NAMALWA (cell line): ENCODE data around the gene USP35.
A peak's percentile ranks its signal among the peaks of the same experiment; 100 is the strongest.
"Not testable (repeated sequence)": the region's sequence is repeated elsewhere in the genome, so short reads cannot be mapped to it uniquely, and the experiment has no call there.

Experiments
- DNase-seq: peaks from one replicate; pipeline ENCODE4 v3.0.0-alpha.2; 2015; ENCODE audit warnings: low spot score

The USP35 gene

DNA sequence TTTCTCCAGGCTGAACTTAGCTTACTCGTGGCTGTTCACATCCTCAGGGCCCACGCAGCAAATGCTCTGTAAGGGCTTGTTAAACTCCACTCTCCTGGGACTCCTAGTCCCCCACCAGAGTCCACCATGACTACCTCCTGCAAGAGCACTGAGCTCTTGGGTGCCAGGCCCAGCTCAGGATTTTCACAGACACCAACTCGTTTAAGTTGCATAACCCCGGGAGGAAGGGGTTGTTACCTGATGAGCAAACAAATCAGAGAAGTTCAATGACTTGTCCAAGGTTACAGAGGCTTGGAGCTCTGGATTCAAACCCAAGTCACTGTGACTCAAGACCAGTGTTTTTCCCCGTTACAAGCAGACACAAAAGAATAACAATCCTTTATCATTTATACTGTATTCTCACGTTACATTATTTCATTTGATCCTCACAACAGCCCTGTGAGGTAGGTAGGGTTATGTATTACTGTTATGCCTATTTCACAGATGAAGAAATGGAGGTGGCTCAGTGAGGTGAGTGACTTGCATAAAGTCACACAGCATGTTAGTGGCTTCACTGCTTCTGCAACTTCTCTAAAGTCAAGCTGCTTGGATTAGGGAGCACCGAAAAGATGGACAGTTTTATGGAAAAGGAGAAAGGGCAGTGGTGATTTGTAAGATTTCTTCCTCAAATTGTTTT is 17.7 kb upstream of the USP35 start:
- DNase-seq = no peak

DNA sequence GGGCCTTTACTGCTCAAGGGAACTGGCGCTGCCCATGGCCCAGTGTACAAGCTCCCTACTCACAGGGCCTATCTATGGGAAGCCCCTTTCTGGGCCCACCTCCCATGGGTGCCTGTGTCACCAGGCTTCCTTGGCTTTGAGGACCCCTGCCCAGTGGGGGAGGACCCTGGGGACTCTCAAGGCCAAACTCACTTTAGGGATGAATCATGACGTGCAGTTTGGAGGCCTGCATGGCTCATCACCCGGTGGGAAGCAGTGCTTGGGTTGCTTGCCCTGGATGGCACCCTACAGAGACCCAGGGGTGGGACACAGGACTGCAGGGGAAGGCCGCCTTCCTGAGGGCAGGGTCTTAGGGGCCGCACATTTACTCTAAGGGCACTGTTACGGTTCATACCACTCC is 16.8 kb upstream of the USP35 start:
- DNase-seq = no peak

DNA sequence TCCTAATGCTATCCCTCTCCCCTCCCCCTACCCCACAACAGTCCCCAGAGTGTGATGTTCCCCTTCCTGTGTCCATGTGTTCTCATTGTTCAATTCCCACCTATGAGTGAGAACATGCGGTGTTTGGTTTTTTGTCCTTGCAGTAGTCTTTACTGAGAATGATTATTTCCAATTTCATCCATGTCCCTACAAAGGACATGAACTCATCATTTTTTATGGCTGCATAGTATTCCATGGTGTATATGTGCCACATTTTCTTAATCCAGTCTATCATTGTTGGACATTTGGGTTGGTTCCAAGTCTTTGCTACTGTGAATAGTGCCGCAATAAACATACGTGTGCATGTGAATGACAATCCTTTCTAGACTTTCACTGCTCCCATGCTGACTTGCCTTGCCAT is 12.9 kb upstream of the USP35 start:
- not testable (repeated sequence) for DNase-seq

DNA sequence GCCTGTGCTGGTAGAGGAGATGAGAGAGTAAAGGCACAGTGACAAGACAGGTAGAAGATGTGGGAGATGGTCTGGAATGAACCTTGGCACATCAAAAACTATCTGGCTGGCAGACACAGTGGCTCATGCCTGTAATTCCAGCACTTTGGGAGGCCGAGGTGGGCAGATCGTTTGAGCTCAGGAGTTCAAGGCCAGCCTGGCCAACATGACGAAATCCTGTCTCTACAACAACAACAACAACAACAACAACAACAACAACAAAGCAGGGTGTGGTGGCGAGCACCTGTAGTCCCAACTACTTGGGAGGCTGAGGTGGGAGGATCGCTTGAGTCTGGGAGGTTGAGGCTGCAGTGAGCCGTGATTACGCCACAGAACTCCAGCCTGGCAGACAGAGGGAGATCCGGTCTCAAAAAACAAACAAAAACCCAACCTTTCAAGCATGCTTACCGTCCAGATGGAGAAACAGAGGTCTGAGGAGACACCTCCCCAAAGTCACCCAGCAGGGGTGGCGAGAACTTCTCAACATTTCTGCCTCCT is 12.0 kb upstream of the USP35 start:
- no peak for DNase-seq

DNA sequence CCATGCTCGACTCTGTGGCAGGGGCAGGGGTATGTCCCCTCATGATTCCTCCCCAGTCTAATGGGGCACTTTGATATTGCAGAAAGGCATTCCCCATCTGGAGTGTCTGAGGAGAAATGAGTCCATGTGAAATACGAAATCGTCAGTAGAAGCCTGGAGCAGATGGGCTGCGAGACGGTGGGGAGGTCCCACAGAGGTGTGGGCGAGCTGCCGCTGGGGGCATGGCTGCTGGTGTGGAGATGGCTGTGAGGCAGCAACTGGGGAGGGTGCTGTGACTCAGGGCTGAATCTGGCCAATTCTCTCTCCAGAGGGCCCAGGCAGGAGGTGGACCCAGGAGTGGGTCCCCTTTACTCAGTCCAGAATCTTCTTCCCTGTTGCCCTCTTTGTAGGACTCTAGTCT is 11.5 kb upstream of the USP35 start:
- no peak for DNase-seq

DNA sequence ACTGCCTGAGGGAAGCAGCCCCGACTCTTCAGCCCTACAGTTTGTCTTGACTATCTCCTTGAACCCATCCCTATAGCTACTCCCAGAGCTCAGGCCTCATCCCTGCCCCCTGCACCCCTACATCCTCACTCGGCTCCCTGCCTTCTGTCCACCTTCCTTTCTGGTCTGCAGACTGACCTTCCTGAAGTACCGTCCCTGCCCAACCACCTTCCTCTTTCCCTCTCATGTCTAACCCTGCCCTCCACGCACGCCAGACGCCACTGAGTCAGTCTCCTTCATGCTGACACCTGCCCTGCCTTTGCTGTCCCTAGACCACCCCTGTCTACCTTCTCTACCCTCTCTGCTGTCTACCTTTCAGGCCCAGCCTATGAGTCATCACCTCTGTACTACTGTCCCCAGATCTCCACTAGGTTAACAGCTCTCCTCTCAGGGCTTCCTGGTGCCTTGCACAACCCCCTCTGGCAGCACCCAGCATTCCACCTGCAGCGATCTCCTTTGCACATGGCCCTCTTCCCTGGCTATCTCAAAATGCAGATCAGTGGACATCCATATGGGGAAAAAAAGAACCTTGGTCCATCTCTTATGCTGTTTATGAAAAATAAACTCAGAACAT is 9.2 kb upstream of the USP35 start:
- no peak for DNase-seq

DNA sequence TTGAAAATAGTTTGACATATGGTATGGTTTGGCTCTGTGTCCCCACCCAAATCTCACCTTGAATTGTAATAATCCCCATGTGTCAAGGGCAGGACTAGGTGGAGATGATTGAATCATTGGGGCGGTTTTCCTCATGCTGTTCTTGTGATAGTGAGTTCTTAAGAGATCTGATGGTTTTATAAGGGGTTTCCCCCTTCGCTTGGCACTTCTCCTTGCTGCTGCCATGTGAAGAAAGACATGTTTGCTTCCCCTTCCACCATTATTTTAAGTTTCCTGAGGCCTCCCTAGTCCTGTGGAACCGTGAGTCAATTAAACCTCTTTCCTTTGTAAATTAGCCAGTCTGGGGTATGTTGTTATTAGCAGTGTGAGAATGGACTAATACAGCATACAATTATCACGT is 8.0 kb upstream of the USP35 start:
- no peak for DNase-seq

DNA sequence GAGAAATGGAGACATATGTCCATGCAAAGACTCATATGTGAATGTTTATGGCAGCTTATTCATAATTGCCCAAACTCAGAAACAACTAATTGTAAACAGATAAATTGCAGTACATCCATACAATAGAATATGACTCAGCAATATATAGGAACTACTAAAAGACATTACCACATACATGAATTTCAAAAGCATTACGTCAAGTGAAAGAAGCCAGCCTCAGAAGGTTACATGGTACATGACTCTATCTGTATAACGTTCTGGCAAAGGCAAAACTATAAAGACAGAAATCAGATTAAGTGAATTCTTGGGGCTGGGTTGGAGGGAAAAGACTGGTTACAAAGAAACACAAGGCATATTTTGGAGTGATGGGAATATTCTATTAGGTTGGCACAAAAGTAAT is 7.5 kb upstream of the USP35 start:
- no peak for DNase-seq

DNA sequence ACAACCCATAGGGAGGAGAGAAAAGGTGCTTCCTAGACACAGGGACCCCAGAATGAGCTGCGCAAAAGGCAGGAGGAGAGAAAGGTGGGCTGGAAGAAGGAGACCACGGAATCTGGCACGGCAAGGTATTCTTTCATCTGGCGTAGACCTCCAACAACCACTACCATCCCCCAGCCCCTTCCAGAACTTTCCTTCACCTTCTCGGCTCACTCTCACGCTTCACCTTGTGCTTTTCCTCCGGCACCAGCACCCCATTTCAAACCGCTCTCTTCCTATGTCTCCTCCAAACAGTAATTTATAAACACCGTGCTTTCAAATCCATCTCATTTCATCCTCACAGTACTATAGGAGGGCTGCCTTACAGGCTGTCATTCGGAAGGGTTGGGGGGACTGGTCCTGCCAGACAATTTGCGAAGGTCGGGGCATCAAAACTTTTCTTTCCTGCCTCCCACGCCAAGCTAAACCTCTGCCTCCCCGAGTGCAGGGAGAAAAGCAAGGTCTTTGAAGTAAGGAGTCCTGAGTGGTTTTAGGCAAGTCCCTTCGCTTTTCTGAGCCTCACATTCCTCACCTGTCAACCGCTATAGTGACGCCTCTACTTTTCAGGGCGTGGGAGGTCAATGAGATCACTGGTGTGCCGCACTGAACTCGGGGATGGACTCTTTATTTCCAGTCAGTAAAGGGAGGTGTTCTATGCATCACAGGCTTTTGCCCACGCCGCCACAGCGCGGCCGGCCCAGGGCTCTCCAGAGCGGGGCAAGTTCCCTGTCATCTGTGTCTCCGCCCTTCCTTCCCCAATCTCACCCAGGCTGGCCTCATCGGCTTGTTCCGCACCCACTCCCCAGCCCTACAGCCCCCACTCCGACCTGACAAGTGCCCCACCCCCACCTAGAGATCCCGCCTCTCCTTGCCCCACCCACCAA is 1.1 kb upstream of the USP35 start:
- DNase-seq = no peak

DNA sequence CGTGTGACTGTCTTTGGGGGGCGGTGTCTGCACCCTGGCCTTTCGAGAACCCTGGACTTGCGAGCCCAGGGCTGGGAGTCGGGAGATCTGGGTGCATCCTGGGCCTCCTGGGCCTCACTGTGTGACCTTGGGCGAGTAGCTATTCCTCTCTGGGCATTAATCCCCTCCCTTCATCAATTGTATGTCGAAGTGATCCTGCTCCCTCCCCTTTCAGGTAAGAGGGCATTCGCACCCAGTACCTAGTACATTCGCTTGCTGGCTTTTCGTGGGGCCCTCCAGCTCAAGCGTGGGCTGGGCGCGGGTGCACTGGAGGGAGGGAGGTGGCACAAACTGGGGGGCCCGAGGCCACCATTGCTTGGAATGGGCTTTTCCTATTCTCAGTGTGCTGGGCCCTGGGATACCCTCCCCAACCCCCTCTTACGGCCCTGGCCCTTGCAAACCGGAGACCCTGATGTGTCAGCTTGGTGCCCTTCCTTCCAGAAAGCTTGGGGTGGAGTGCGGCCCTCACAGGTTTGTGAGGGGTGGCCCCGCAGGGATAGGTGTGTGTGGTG is 530 bp downstream of the USP35 start:
- DNase-seq = peak; percentile 17

DNA sequence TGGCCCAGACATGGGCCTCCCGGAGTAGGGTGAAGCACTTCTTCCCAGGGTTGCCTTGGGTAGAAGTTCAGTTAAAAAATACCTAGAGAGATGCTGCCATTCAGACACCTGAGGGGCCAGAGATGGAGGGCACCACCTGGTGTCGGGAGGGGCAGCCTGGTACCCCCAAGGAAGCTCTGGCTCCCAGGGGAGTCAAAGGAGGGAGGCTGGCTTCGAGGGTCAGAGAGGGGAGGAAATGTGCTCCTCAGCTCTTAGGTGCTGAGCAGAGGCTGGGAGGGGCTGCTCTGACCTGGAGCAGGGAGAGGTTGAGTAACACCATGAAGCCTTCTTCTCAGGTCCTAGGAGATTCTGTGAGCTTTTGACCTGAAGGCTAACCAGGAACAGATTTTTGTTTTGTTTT is 1.1 kb downstream of the USP35 start:
- DNase-seq = peak; percentile 15

DNA sequence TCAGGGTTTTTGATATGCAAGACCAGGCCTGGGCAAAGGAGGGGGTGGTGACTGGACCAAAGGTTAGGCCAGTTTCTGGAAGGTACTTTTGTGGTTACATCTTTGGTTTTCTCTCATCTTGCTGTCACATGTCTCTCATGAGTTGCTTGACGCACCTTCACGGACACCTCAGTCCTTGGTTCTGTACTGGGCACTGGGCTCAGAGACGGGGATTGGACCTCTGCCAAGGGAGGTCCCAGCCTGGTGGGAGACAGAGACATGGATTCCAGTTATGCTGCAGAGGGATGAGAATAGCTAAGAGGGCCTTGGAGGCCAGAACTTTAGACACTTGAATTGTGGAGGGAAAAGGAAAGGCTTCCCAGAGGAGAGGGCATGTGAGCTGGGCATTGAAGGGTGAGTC is 1.7 kb downstream of the USP35 start:
- no peak for DNase-seq

DNA sequence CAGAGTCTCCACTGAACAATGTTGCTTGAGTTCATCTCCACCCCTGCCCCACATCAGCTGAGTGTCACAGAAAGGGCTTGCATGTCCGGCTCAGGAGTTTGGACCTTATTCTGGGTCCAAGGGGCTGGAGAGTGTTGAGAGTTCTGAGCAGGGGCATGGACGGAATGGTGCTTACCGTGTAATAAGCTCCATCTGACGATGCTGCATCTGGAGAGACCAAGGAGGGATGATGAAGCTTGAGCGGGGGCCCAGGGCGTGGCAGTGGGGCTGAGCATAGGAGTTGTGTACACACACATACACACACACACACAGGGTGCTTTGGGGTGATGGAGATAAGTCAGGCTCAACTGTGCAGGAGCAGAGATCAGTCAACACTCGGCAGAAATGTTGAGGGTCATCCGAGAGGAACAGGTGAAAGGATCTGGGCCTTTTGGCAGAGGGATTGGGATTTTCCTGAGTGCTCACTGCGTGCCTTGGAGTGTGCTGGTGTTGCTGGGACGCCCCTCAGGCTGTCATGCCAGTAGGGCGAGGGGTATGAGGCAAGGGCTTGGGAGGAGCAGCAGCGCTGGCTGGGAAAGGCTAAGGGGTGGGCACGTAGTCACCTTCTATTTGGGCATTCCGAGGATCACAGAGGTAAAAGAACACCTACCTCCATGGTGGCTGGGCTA is 2.3 kb downstream of the USP35 start:
- no peak for DNase-seq

DNA sequence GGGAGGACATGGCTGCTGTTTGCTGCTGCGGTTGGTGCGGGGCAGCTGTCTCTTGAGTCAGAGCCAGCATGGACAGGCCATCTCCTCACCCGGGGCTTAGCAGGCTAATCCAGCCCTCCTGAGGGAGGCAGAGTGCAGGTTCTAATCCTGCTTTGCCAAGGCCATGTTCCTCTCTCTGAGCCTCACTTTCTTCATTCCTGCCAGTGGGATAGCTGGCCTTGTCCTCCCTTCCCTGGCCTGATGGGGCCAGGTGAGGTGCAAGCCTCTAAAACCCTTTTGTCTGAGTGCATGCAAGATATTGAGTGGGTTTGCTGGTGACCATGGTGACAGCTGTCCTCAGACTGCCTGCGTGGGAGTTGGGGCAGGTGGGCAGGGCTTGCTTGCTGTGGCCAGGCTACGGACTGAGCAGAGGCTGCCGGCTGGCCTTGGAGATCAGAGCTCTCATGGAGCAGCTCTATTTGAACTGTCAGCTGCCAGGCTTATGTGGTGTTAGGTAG is 3.6 kb downstream of the USP35 start:
- DNase-seq = no peak

DNA sequence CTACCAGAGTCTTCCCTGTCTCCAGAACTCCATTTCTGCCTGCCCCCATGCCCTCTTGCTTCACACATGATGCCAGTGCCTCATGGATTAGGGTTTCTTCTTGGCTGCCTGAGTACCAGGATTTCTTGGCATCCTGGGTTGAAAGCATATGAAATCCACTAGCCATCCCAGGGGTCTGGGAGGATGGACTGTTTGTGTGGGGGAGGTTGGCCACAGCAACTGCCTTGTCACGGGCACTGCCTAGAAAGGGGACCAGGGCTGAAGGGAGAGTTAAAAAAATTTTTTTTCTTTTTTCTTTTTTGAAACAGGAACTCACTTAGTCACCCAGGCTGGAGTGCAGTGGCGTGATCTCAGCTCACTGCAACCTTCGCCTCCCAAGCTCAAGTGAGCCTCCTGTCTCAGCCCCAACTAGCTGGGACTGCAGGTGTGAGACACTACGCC is 4.2 kb downstream of the USP35 start:
- DNase-seq = peak; percentile 16

DNA sequence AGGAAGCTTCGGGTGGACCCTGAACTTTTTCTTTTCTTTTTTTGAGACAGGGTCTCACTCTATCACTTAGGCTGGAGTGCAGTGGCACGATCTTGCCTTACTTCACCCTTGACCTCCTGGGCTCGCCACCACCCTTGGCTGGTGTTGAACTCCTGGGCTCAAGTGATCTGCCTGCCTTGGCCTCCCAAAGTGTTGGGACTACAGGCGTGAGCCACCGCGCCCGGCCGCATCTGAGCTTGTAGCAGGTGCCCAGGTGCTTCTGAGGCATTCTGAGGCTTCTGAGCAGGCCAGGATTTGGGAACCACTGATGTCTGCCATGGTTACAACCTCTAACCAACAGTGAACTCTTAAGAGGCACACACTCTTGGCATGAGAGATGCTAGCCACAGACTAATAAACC is 5.1 kb downstream of the USP35 start:
- DNase-seq = no peak

DNA sequence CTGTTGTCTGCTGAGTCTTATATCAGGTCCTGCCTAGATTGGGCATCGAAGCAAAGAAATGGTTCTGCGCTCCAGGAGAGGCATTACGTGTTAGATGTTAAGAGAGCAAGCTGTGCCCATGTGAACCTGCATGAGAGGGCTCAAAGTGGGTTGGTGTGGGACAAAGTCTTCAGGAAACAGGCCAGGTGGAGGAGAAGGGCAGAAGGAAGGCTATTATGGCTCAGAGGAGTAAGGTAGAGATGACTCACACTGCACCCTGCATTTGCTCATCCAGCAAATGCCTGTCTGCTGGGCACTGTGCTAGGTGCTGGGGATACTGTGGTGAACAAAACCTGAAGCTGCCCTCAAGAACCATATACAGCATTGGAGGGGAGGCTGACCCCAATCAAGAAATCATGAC is 5.8 kb downstream of the USP35 start:
- no peak for DNase-seq

DNA sequence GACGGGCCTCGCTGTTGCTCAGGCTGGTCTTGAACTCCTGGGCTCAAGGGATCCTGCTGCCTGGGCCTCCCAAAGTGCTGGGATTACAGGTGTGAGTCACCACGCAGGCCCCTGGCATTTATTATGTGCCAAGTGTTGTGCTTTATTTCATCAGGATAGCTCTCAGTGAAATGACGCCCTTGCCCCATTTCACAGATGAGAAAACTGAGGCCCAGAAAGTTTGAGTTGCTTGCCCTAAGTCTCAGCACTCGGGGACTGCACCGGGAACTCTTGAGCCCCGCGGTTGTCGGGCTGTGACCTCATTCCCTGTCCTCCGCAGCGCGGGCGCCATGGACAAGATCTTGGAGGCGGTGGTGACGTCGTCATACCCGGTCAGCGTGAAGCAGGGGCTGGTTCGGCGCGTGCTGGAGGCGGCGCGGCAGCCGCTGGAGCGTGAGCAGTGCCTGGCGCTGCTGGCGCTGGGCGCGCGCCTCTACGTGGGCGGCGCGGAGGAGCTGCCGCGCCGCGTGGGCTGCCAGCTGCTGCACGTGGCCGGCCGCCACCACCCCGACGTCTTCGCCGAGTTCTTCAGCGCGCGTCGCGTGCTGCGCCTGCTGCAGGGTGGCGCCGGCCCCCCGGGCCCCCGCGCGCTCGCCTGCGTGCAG is 7.3 kb downstream of the USP35 start:
- no peak for DNase-seq

DNA sequence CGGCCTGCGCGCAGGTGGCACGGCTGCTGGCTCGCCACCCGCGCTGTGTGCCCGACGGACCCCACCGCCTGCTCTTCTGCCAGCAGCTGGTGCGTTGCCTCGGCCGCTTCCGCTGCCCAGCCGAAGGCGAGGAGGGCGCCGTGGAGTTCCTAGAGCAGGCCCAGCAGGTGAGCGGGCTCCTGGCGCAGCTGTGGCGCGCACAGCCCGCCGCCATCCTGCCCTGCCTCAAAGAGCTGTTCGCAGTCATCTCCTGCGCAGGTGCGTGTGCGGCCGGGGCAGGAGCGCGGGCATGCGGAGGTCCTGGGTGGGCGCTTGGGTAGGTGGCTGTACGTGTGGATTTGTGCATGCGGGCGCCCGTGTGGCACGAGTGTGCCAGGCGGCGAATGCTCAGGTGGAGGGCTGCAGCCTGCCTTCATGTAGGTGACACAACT is 8.0 kb downstream of the USP35 start:
- DNase-seq = no peak

DNA sequence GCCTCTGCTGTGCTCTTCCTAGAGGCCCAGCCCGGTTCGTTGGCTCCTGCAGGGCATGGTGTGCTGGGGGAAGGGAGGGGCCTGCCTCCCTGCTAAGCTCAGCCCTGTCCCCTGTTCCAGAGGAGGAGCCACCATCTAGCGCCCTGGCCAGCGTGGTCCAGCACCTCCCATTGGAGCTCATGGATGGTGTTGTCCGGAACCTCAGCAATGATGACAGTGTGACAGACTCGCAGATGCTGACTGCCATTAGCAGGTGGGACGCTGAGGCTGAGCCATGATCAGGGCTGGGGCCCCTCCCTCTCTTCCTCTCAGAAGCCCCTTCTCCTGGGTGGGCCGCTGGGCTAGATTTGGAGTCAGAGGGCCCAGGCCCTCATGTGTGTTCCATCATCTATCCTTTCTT is 9.1 kb downstream of the USP35 start:
- DNase-seq = no peak

DNA sequence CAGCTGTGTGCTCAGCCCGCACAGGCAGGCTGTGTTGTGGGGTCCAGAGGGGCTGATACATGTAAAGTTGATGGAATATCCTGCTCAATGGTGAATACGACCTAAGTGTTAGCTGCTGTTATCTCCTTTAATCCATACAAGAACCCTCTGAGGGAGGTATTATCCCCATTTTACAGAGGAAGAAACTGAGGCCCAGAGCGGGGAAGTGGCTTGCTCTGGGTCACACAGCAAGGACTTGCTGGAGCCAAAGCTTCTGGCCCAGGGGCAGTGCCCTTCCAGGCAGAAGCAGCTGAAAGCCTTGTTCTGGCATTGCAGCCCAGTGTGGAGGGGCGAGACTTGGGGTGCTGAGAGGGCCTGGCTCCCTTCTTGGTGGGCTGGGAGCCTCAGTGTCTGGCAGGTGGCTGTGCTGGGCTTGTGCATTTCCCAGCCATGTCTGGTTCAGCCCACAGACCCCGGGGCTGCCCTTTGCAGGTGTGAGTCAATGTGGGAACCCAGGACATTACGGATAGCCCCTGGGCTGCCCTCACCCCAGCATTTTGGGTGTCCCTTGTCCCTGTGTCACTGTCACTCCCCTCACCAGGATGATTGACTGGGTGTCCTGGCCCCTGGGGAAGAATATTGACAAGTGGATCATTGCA is 10.4 kb downstream of the USP35 start:
- DNase-seq = no peak
